Neural progenitor cell (in vitro differentiated cells): ENCODE measurements around the gene OR11A1. TPM values are rescaled to one million over a fixed set of nuclear protein-coding genes. Genes with fewer than 3 reads are reported as not detected.

Source experiments
- DNase-seq: peaks from one replicate; pipeline ENCODE4 v3.0.0-alpha.2; 2016; ENCODE audit warnings: low spot score
- H2AFZ ChIP-seq: fragments of 200-600 bp; sonication (generic); replicated peaks from 2 replicates; pipeline ENCODE4 v1.6.1; 2016; ENCODE audit warnings: antibody characterized with exemption
- H3F3A ChIP-seq: fragments of 200-600 bp; sonication (generic); 2 replicates; pipeline ENCODE4 v1.6.1; 2016; ENCODE audit warnings: antibody characterized with exemption, low read depth
- H3K27ac ChIP-seq: fragments of 200-600 bp; sonication (generic); 2 replicates; pipeline ENCODE4 v1.5.1; 2016; ENCODE audit warnings: mild to moderate bottlenecking
- H3K27me3 ChIP-seq: fragments of 200-600 bp; sonication (generic); 2 replicates; pipeline ENCODE4 v1.6.1; 2016; ENCODE audit warnings: mild to moderate bottlenecking, moderate library complexity
- H3K36me3 ChIP-seq: fragments of 200-600 bp; sonication (generic); 2 replicates; pipeline ENCODE4 v1.5.1; 2016
- H3K4me1 ChIP-seq: fragments of 200-600 bp; sonication (generic); 2 replicates; pipeline ENCODE4 v1.6.1; 2016; ENCODE audit warnings: mixed run types
- H3K4me2 ChIP-seq: fragments of 200-600 bp; sonication (generic); 2 replicates; pipeline ENCODE4 v1.6.1; 2016
- H3K4me3 ChIP-seq: fragments of 200-600 bp; sonication (generic); 2 replicates; pipeline ENCODE4 v1.5.1; 2016
- H3K79me2 ChIP-seq: fragments of 200-600 bp; sonication (generic); 2 replicates; pipeline ENCODE4 v1.6.1; 2016; ENCODE audit warnings: low read depth
- H3K9ac ChIP-seq: fragments of 200-600 bp; sonication (generic); 2 replicates; pipeline ENCODE4 v1.6.1; 2016
- H3K9me3 ChIP-seq: fragments of 200-600 bp; sonication (generic); 2 replicates; pipeline ENCODE4 v1.5.1; 2016; ENCODE audit warnings: low read depth
- H4K20me1 ChIP-seq: fragments of 200-600 bp; sonication (generic); 2 replicates; pipeline ENCODE4 v1.6.1; 2016; ENCODE audit warnings: low read depth
- H3K27ac Mint-ChIP-seq: 3 replicates; pipeline ENCODE4 v1.8.0; 2021; ENCODE audit warnings: mixed read lengths
- H3K27me3 Mint-ChIP-seq: 2 replicates; pipeline ENCODE4 v1.8.0; 2022; ENCODE audit warnings: low read depth, mild to moderate bottlenecking, inconsistent platforms, moderate library complexity, mixed read lengths; ENCODE audit not compliant: insufficient read depth
- H3K36me3 Mint-ChIP-seq: 3 replicates; pipeline ENCODE4 v1.8.0; 2021; ENCODE audit warnings: mixed read lengths
- H3K4me1 Mint-ChIP-seq: 3 replicates; pipeline ENCODE4 v1.8.0; 2021; ENCODE audit warnings: mixed read lengths
- H3K4me3 Mint-ChIP-seq: 3 replicates; pipeline ENCODE4 v1.8.0; 2021; ENCODE audit warnings: mild to moderate bottlenecking, moderate library complexity, mixed read lengths
- H3K9me3 Mint-ChIP-seq: 3 replicates; pipeline ENCODE4 v1.8.0; 2020; ENCODE audit warnings: mixed read lengths
- EZH2 ChIP-seq: fragments of 200-600 bp; sonication (generic); IDR thresholded peaks from 2 replicates; pipeline ENCODE4 v1.6.1; 2017; ENCODE audit warnings: antibody characterized with exemption, mild to moderate bottlenecking, moderate library complexity
- EZH2phosphoT487 ChIP-seq: fragments of 200-600 bp; sonication (generic); IDR thresholded peaks from 2 replicates; pipeline ENCODE4 v1.6.1; 2017; ENCODE audit warnings: antibody characterized with exemption
- total RNA-seq: library from RNA; depleted of rRNA; stranded (reverse); fragments of >200 nt; gene quantifications from 2 replicates; pipeline ENCODE4 v1.2.3, GENCODE V29; 2015; ENCODE audit warnings: low replicate concordance
- TF ChIP-seq, protein P1 (sequence below): fragments of 200-600 bp; sonication (generic); IDR thresholded peaks from 2 replicates; pipeline ENCODE4 v1.5.1; 2017; ENCODE audit warnings: antibody characterized with exemption, mild to moderate bottlenecking

The OR11A1 gene
- total RNA-seq, 1 donor from 2014 or later = not detected

DNA sequence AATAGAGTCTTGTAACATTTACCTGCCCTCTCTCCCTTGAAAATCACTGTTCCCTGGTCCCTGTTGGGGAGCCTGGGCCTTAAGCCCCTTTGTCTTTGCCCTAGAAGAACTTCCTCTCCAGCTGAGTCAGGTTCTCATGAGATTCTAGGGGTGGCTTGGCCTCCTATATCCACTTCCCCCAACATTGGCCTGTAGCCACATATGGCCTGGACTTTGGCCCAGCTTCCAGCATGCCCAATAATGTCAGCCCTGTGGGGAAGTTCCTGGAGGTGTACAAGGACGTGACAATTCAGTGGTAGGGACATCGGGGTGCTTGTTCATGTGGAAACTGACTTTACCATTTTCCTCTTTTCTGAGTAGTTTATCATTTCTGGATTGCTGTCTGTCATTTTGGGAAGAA lies 48.1 kb upstream of the OR11A1 start:
- H3K9ac ChIP-seq = no peak overlapping the region
- no peaks in the 10 kb centered on the region for H3K36me3 ChIP-seq
- no peaks in the 10 kb centered on the region for H3K79me2 ChIP-seq
- Mint-ChIP-seq H3K9me3 (peaks cover 5% of the 10 kb centered on the region), H3K36me3 (peaks cover 2% of the 10 kb centered on the region), H3K27me3 (peaks cover 5% of the 10 kb centered on the region), H3K4me3 (no peak overlapping the region), H3K27ac (no peak overlapping the region), H3K4me1 (peaks cover 15% of the 10 kb centered on the region)
- no peak overlapping the region for H3K27ac ChIP-seq
- no peaks in the 10 kb centered on the region for H4K20me1 ChIP-seq
- no peak overlapping the region for H2AFZ ChIP-seq
- H3K27me3 ChIP-seq = no peaks in the 10 kb centered on the region
- no peak overlapping the region for H3K4me3 ChIP-seq
- no peaks in the 10 kb centered on the region for H3F3A ChIP-seq
- no peak overlapping the region for H3K4me2 ChIP-seq
- TF ChIP-seq EZH2phosphoT487 (no peak), EZH2 (no peak)
- TF ChIP-seq, protein P1, sequence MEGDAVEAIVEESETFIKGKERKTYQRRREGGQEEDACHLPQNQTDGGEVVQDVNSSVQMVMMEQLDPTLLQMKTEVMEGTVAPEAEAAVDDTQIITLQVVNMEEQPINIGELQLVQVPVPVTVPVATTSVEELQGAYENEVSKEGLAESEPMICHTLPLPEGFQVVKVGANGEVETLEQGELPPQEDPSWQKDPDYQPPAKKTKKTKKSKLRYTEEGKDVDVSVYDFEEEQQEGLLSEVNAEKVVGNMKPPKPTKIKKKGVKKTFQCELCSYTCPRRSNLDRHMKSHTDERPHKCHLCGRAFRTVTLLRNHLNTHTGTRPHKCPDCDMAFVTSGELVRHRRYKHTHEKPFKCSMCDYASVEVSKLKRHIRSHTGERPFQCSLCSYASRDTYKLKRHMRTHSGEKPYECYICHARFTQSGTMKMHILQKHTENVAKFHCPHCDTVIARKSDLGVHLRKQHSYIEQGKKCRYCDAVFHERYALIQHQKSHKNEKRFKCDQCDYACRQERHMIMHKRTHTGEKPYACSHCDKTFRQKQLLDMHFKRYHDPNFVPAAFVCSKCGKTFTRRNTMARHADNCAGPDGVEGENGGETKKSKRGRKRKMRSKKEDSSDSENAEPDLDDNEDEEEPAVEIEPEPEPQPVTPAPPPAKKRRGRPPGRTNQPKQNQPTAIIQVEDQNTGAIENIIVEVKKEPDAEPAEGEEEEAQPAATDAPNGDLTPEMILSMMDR = no peak
- H3K4me1 ChIP-seq = peaks cover 3% of the 10 kb centered on the region
- no peaks in the 10 kb centered on the region for H3K9me3 ChIP-seq
- DNase-seq = no peak

DNA sequence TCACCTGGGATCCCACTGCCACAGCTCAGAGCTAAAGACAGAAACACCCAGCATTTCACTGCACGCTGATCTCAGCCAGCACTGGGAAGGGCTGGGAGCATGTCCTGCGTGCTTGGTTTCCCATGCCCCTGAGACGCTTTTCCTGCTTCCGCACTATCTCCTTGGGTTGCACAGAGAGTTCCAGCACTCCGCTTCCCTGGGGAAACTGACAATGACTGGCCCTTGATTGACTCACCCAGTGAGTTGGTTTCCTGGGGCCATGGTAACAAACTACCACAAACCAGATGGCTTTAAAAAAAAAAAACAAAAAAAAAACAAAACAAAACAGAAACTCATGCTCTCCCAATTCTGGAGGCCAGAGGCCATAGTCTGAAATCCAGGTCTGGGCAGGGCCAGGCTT lies 45.7 kb upstream of the OR11A1 start:
- H3K4me3 ChIP-seq = no peak overlapping the region
- H3K27me3 ChIP-seq = no peaks in the 10 kb centered on the region
- no peak overlapping the region for H2AFZ ChIP-seq
- H4K20me1 ChIP-seq = no peaks in the 10 kb centered on the region
- peaks cover 2% of the 10 kb centered on the region for H3K36me3 Mint-ChIP-seq
- H3K9me3 ChIP-seq = no peaks in the 10 kb centered on the region
- peaks cover 6% of the 10 kb centered on the region for H3K27me3 Mint-ChIP-seq
- H3K27ac Mint-ChIP-seq = no peak overlapping the region
- no peak overlapping the region for H3K9ac ChIP-seq
- no peaks in the 10 kb centered on the region for H3K4me1 ChIP-seq
- no peaks in the 10 kb centered on the region for H3K36me3 ChIP-seq
- H3K4me2 ChIP-seq = no peak overlapping the region
- H3K27ac ChIP-seq = no peak overlapping the region
- peaks cover 3% of the 10 kb centered on the region for H3K9me3 Mint-ChIP-seq
- H3K79me2 ChIP-seq = no peaks in the 10 kb centered on the region
- no peak for DNase-seq
- H3K4me3 Mint-ChIP-seq = no peak overlapping the region
- no peaks in the 10 kb centered on the region for H3F3A ChIP-seq
- peaks cover 4% of the 10 kb centered on the region for H3K4me1 Mint-ChIP-seq
- no peak for TF ChIP-seq EZH2phosphoT487

DNA sequence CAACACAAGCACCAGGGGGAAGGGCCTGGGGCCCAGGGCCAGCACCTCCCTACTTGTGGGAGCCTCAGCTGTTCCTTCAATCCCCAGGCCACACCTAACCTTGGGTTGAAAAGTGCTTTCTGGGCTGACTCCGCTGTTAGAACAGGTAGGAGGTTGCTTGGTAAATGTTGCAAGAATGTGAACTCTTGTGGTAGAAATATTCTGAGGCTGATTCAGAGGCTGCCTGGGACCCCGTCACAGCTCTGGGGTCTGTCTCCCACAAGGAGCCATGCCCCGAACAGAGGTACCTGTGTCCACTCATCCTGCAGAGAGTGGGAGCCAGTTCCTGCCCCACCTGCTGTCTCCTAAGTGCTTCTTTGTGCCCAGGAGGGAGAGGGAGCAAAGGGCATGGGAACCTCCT lies 45.3 kb upstream of the OR11A1 start:
- Histone ChIP-seq H3K4me3 (no peak overlapping the region), H3K27ac (no peak overlapping the region), H4K20me1 (no peaks in the 10 kb centered on the region), H3K36me3 (no peaks in the 10 kb centered on the region), H3K4me1 (no peaks in the 10 kb centered on the region), H3K9me3 (no peaks in the 10 kb centered on the region), H3F3A (no peaks in the 10 kb centered on the region), H3K27me3 (no peaks in the 10 kb centered on the region), H2AFZ (no peak overlapping the region), H3K79me2 (no peaks in the 10 kb centered on the region), H3K9ac (no peak overlapping the region), H3K4me2 (no peak overlapping the region)
- TF ChIP-seq EZH2phosphoT487 = no peak
- TF ChIP-seq, protein P1 = no peak
- TF ChIP-seq EZH2 = no peak
- DNase-seq = no peak
- Mint-ChIP-seq H3K4me1 (peaks cover 4% of the 10 kb centered on the region), H3K27me3 (peaks cover 6% of the 10 kb centered on the region), H3K36me3 (peaks cover 2% of the 10 kb centered on the region), H3K4me3 (no peak overlapping the region), H3K27ac (no peak overlapping the region), H3K9me3 (peaks cover 3% of the 10 kb centered on the region)

DNA sequence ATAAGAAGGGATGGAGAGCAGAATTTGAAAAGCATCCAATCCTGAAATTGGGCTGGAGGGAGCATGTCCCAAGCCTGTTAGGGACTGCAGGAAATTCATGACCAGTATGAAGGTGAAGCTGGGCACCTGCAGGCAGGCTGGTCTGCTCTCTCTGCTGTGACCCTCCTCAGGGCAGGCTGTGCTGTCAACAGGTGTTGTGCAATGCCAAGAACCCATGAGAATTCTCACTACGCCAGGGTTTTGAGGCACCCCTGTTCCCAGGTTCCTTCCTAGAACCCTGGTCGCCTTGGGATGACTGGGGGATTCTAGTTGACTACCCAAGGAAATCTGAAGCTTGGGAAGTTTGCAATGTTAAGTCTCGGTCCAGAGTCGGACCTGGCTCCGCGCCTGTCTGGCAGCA lies 44.2 kb upstream of the OR11A1 start:
- H3K4me3 Mint-ChIP-seq = no peak overlapping the region
- peaks cover 4% of the 10 kb centered on the region for H3K27me3 Mint-ChIP-seq
- no peaks in the 10 kb centered on the region for H4K20me1 ChIP-seq
- H3K4me1 Mint-ChIP-seq = peaks cover 4% of the 10 kb centered on the region
- DNase-seq = no peak
- no peaks in the 10 kb centered on the region for H3K27me3 ChIP-seq
- H3K9ac ChIP-seq = no peak overlapping the region
- H3K9me3 ChIP-seq = no peaks in the 10 kb centered on the region
- no peaks in the 10 kb centered on the region for H3F3A ChIP-seq
- H3K4me2 ChIP-seq = no peak overlapping the region
- no peak overlapping the region for H3K27ac ChIP-seq
- H3K4me3 ChIP-seq = no peak overlapping the region
- peaks cover 3% of the 10 kb centered on the region for H3K9me3 Mint-ChIP-seq
- peaks cover 2% of the 10 kb centered on the region for H3K36me3 Mint-ChIP-seq
- TF ChIP-seq EZH2 (no peak), EZH2phosphoT487 (no peak)
- TF ChIP-seq, protein P1 = no peak
- no peak overlapping the region for H3K27ac Mint-ChIP-seq
- H2AFZ ChIP-seq = no peak overlapping the region
- no peaks in the 10 kb centered on the region for H3K79me2 ChIP-seq
- H3K4me1 ChIP-seq = no peaks in the 10 kb centered on the region
- no peaks in the 10 kb centered on the region for H3K36me3 ChIP-seq
